ENCODE measurements around the gene TFAP2C.

The TFAP2C gene

GRCh38 chr20:56630506-56631317 lies 1.6 kb downstream of the TFAP2C start:
- H3K4me3 ChIP-seq (ENCODE audit: low read depth, low read length), result peak overlapping the region; percentile 98
- TF ChIP-seq, protein P1, sequence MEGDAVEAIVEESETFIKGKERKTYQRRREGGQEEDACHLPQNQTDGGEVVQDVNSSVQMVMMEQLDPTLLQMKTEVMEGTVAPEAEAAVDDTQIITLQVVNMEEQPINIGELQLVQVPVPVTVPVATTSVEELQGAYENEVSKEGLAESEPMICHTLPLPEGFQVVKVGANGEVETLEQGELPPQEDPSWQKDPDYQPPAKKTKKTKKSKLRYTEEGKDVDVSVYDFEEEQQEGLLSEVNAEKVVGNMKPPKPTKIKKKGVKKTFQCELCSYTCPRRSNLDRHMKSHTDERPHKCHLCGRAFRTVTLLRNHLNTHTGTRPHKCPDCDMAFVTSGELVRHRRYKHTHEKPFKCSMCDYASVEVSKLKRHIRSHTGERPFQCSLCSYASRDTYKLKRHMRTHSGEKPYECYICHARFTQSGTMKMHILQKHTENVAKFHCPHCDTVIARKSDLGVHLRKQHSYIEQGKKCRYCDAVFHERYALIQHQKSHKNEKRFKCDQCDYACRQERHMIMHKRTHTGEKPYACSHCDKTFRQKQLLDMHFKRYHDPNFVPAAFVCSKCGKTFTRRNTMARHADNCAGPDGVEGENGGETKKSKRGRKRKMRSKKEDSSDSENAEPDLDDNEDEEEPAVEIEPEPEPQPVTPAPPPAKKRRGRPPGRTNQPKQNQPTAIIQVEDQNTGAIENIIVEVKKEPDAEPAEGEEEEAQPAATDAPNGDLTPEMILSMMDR (IDR thresholded peaks at IDR 0.05; ENCODE audit: control insufficient read depth, extremely low read depth, insufficient read depth), result no peak
- no peak for DNase-seq (ENCODE audit: low read depth)

GRCh38 chr20:56631318-56631989 lies 2.3 kb downstream of the TFAP2C start:
- DNase-seq (ENCODE audit: low read depth), result no peak
- no peak overlapping the region; the same call in 1 of the 2 replicates for H3K4me3 ChIP-seq (ENCODE audit: low read depth, low read length)
- TF ChIP-seq, protein P1 (IDR thresholded peaks at IDR 0.05; ENCODE audit: control insufficient read depth, extremely low read depth, insufficient read depth), result no peak

- no peak overlapping the region for H3K4me3 ChIP-seq (ENCODE audit: low read depth, low read length)
- DNase-seq (ENCODE audit: low read depth), result no peak
- TF ChIP-seq, protein P1 (IDR thresholded peaks at IDR 0.05; ENCODE audit: control insufficient read depth, extremely low read depth, insufficient read depth), result no peak
These were observed 2.9 kb downstream of the TFAP2C start for GRCh38 chr20:56631990-56632327.

DNA sequence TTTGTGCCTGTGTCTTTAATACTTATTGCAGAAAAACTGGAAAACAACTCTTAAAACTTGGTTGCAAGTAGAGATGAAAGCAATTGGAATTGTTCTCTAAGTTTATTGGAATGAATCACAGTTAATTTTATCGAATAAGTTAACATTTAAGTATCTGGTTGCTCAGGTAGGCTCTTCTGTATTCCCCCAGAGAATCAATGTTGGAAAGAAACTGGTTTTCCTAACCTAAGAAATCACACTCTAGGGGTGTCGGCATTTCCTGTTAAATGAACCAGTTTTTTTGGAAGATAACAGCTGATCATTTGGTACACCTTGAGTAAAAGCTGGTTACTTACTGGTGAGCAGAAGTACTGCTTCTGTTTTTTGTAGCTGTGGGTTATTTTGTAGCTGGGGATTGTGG lies 5.2 kb downstream of the TFAP2C start:
- DNase-seq (ENCODE audit: low read depth), result no peak
- TF ChIP-seq, protein P1 (IDR thresholded peaks at IDR 0.05; ENCODE audit: control insufficient read depth, extremely low read depth, insufficient read depth), result no peak
- no peak overlapping the region for H3K4me3 ChIP-seq (ENCODE audit: low read depth, low read length)

GRCh38 chr20:56634735-56635385 lies 5.8 kb downstream of the TFAP2C start:
- DNase-seq (ENCODE audit: low read depth), result peak; percentile 39
- no peak overlapping the region for H3K4me3 ChIP-seq (ENCODE audit: low read depth, low read length)
- TF ChIP-seq, protein P1 (IDR thresholded peaks at IDR 0.05; ENCODE audit: control insufficient read depth, extremely low read depth, insufficient read depth), result no peak

- DNase-seq (ENCODE audit: low read depth), result no peak
- H3K4me3 ChIP-seq (ENCODE audit: low read depth, low read length), result no peak overlapping the region
- TF ChIP-seq, protein P1 (IDR thresholded peaks at IDR 0.05; ENCODE audit: control insufficient read depth, extremely low read depth, insufficient read depth), result no peak
These were observed 7.6 kb downstream of the TFAP2C start for GRCh38 chr20:56636716-56637115.

Measured in LNCaP clone FGC (cell line).